HEK293 (cell line): Measurements from ENCODE around the gene EXD3.

Experiments used
- CTCF ChIA-PET: fragments of 350-600 bp; formaldehyde crosslinking; extraction: SDS; loops from one replicate; lab custom pipeline; 2021; ENCODE audit warnings: antibody characterized with exemption; lab: Yijun Ruan, JAX
- POLR2A ChIA-PET: fragments of 300-600 bp; formaldehyde crosslinking; extraction: SDS; loops from one replicate; lab custom pipeline; 2020; ENCODE audit warnings: antibody characterized with exemption, inconsistent platforms; lab: Yijun Ruan, JAX
- H3K27ac ChIP-seq: fragments of 200-500 bp; sonication (Bioruptor generic); 2 replicates; pipeline ENCODE4 v1.5.1; 2014; ENCODE audit warnings: low read depth, low read length, control low read depth, inconsistent platforms; ENCODE audit errors: extremely low read depth
- H3K36me3 ChIP-seq, 2 experiments: fragments of 200-500 bp in 1 of 2; sonication (Bioruptor generic) in 1 of 2; 1 replicate in 1 of 2; 2 replicates in 1 of 2; pipeline ENCODE4 v1.5.1; 2014 to 2017; ENCODE audit warnings: inconsistent platforms in 2 of 2, low read length in 2 of 2; ENCODE audit not compliant: control insufficient read depth in 2 of 2, insufficient read depth in 1 of 2
- H3K4me1 ChIP-seq: fragments of 200-500 bp; sonication (Bioruptor generic); 2 replicates; pipeline ENCODE4 v1.5.1; 2014; ENCODE audit warnings: mild to moderate bottlenecking, low read length, inconsistent platforms; ENCODE audit not compliant: control insufficient read depth, insufficient read depth
- H3K4me3 ChIP-seq: 2 replicates; pipeline ENCODE4 v1.5.1; 2011; ENCODE audit warnings: low read depth, mild to moderate bottlenecking, control low read depth, low read length, moderate library complexity
- H3K9me3 ChIP-seq: fragments of 200-500 bp; sonication (Bioruptor generic); 2 replicates; pipeline ENCODE4 v1.5.1; 2014; ENCODE audit warnings: low read depth, low read length, inconsistent platforms; ENCODE audit not compliant: control insufficient read depth, insufficient read depth
- OVOL3 ChIP-seq: fragments of 450-650 bp; formaldehyde crosslinking; IDR thresholded peaks from 2 replicates; pipeline ENCODE4 v1.5.1; 2016; ENCODE audit warnings: missing biosample characterization, missing genetic modification characterization
- SP2 ChIP-seq: fragments of 450-650 bp; formaldehyde crosslinking; IDR thresholded peaks from 2 replicates; pipeline ENCODE4 v1.5.1; 2016; ENCODE audit warnings: missing biosample characterization, missing genetic modification characterization
- TCF7L2 ChIP-seq: IDR thresholded peaks from 2 replicates; pipeline ENCODE4 v1.6.1; 2011; ENCODE audit warnings: low read depth, mild to moderate bottlenecking, inconsistent platforms, low read length, moderate library complexity, borderline replicate concordance
- TRIM28 ChIP-seq: IDR thresholded peaks from 2 replicates; pipeline ENCODE4 v1.6.1; 2011; ENCODE audit warnings: low read length, control low read depth, borderline replicate concordance
- ZBTB20 ChIP-seq: fragments of 450-650 bp; formaldehyde crosslinking; IDR thresholded peaks from 2 replicates; pipeline ENCODE4 v1.5.1; 2016; ENCODE audit warnings: missing biosample characterization, missing genetic modification characterization
- ZBTB7A ChIP-seq: fragments of 450-650 bp; formaldehyde crosslinking; IDR thresholded peaks from 2 replicates; pipeline ENCODE4 v1.5.1; 2016; ENCODE audit warnings: low read depth, missing biosample characterization, missing genetic modification characterization
- ZEB2 ChIP-seq: fragments of 450-650 bp; formaldehyde crosslinking; IDR thresholded peaks from 2 replicates; pipeline ENCODE4 v1.5.1; 2016; ENCODE audit warnings: missing biosample characterization, missing genetic modification characterization
- ZNF133 ChIP-seq: fragments of 450-650 bp; formaldehyde crosslinking; IDR thresholded peaks from 2 replicates; pipeline ENCODE4 v1.5.1; 2016; ENCODE audit warnings: missing biosample characterization, missing genetic modification characterization
- ZNF140 ChIP-seq: fragments of 450-650 bp; formaldehyde crosslinking; IDR thresholded peaks from 2 replicates; pipeline ENCODE4 v1.5.1; 2016; ENCODE audit warnings: missing biosample characterization, missing genetic modification characterization
- ZNF184 ChIP-seq: fragments of 450-650 bp; IDR thresholded peaks from 2 replicates; pipeline ENCODE4 v1.5.1; 2018; ENCODE audit warnings: missing biosample characterization, mild to moderate bottlenecking, missing genetic modification characterization
- ZNF214 ChIP-seq: fragments of 450-650 bp; formaldehyde crosslinking; IDR thresholded peaks from 2 replicates; pipeline ENCODE4 v1.5.1; 2017; ENCODE audit warnings: missing biosample characterization, mild to moderate bottlenecking, missing genetic modification characterization, borderline replicate concordance
- ZNF266 ChIP-seq: fragments of 450-650 bp; formaldehyde crosslinking; IDR thresholded peaks from 2 replicates; pipeline ENCODE4 v1.5.1; 2016; ENCODE audit warnings: missing biosample characterization, missing genetic modification characterization, low read depth
- ZNF404 ChIP-seq: fragments of 450-650 bp; formaldehyde crosslinking; IDR thresholded peaks from 2 replicates; pipeline ENCODE4 v1.5.1; 2017; ENCODE audit warnings: missing biosample characterization, missing genetic modification characterization
- ZNF529 ChIP-seq: fragments of 450-650 bp; formaldehyde crosslinking; IDR thresholded peaks from 2 replicates; pipeline ENCODE4 v1.5.1; 2017; ENCODE audit warnings: missing genetic modification characterization, missing biosample characterization; ENCODE audit not compliant: insufficient replicate concordance
- ZNF600 ChIP-seq: fragments of 450-650 bp; formaldehyde crosslinking; IDR thresholded peaks from 2 replicates; pipeline ENCODE4 v1.5.1; 2016; ENCODE audit warnings: missing biosample characterization, missing genetic modification characterization
- ZNF660 ChIP-seq: fragments of 450-650 bp; IDR thresholded peaks from 2 replicates; pipeline ENCODE4 v1.5.1; 2018; ENCODE audit warnings: missing biosample characterization, mild to moderate bottlenecking, missing genetic modification characterization
- ZNF670 ChIP-seq: fragments of 450-650 bp; formaldehyde crosslinking; IDR thresholded peaks from 2 replicates; pipeline ENCODE4 v1.5.1; 2016; ENCODE audit warnings: missing biosample characterization, missing genetic modification characterization, low read depth
- ZNF707 ChIP-seq: fragments of 450-650 bp; formaldehyde crosslinking; IDR thresholded peaks from 2 replicates; pipeline ENCODE4 v1.5.1; 2016; ENCODE audit warnings: missing biosample characterization, missing genetic modification characterization
- TF ChIP-seq, protein P1 (sequence below): fragments of 450-650 bp; formaldehyde crosslinking; IDR thresholded peaks from 2 replicates; pipeline ENCODE4 v1.5.1; 2016; ENCODE audit warnings: missing biosample characterization, missing genetic modification characterization
- TF ChIP-seq, protein P2 (sequence below): IDR thresholded peaks from 2 replicates; pipeline ENCODE4 v1.6.1; 2011; ENCODE audit warnings: mild to moderate bottlenecking, low read depth, low read length, borderline replicate concordance
- TF ChIP-seq, protein P3 (sequence below): fragments of 450-650 bp; formaldehyde crosslinking; IDR thresholded peaks from 2 replicates; pipeline ENCODE4 v1.5.1; 2017; ENCODE audit warnings: missing biosample characterization, missing genetic modification characterization
- TF ChIP-seq, protein P4 (sequence below): fragments of 450-650 bp; formaldehyde crosslinking; IDR thresholded peaks from 2 replicates; pipeline ENCODE4 v1.5.1; 2016; ENCODE audit warnings: missing biosample characterization, missing genetic modification characterization
- TF ChIP-seq, protein P5 (sequence below): fragments of 450-650 bp; formaldehyde crosslinking; IDR thresholded peaks from 2 replicates; pipeline ENCODE4 v1.5.1; 2016; ENCODE audit warnings: missing biosample characterization, missing genetic modification characterization
- TF ChIP-seq, protein P6 (sequence below): fragments of 450-650 bp; formaldehyde crosslinking; optimal IDR thresholded peaks from 2 replicates; pipeline ENCODE3; 2016; ENCODE audit warnings: missing biosample characterization, mild to moderate bottlenecking, missing genetic modification characterization
- TF ChIP-seq, protein P7 (sequence below): fragments of 450-650 bp; formaldehyde crosslinking; IDR thresholded peaks from 2 replicates; pipeline ENCODE4 v1.5.1; 2016; ENCODE audit warnings: missing biosample characterization, missing genetic modification characterization

EXD3 gene

DNA sequence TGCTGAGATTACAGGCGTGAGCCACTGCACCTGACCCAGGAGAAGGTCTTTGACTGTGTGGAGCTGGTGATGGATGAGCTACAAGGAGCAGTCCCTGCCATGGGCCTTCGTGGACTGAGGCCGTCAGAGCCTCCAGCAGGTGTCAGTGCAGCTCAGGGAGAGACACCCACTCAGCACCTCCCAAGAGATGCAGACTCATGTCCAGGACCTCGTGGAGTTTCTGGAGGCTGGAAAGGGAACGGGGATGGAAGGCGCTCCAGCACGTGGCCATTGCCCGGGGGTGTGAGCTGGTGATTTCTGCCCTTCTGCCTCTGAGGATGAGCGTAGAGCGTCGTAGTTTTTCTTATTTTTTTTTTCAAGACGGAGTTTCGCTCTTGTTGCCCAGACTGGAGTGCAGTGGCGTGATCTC, 136.0 kb downstream of the EXD3 start (continued):
- TF ChIP-seq, protein P1, sequence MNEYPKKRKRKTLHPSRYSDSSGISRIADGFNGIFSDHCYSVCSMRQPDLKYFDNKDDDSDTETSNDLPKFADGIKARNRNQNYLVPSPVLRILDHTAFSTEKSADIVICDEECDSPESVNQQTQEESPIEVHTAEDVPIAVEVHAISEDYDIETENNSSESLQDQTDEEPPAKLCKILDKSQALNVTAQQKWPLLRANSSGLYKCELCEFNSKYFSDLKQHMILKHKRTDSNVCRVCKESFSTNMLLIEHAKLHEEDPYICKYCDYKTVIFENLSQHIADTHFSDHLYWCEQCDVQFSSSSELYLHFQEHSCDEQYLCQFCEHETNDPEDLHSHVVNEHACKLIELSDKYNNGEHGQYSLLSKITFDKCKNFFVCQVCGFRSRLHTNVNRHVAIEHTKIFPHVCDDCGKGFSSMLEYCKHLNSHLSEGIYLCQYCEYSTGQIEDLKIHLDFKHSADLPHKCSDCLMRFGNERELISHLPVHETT (tag by site-specific recombination) = no peak
- no peak for TF ChIP-seq ZNF140 (tag by site-specific recombination)
- no peak for TF ChIP-seq ZNF404 (tag by site-specific recombination)
- TF ChIP-seq, protein P2, sequence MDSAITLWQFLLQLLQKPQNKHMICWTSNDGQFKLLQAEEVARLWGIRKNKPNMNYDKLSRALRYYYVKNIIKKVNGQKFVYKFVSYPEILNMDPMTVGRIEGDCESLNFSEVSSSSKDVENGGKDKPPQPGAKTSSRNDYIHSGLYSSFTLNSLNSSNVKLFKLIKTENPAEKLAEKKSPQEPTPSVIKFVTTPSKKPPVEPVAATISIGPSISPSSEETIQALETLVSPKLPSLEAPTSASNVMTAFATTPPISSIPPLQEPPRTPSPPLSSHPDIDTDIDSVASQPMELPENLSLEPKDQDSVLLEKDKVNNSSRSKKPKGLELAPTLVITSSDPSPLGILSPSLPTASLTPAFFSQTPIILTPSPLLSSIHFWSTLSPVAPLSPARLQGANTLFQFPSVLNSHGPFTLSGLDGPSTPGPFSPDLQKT = no peak
- TF ChIP-seq SP2 = no peak
- TF ChIP-seq ZNF529 (tag by site-specific recombination) = no peak
- TF ChIP-seq ZNF707 = no peak
- no peak for TF ChIP-seq OVOL3 (tag by site-specific recombination)
- no peak for TF ChIP-seq ZNF660 (tag by site-specific recombination)
- TF ChIP-seq, protein P3, sequence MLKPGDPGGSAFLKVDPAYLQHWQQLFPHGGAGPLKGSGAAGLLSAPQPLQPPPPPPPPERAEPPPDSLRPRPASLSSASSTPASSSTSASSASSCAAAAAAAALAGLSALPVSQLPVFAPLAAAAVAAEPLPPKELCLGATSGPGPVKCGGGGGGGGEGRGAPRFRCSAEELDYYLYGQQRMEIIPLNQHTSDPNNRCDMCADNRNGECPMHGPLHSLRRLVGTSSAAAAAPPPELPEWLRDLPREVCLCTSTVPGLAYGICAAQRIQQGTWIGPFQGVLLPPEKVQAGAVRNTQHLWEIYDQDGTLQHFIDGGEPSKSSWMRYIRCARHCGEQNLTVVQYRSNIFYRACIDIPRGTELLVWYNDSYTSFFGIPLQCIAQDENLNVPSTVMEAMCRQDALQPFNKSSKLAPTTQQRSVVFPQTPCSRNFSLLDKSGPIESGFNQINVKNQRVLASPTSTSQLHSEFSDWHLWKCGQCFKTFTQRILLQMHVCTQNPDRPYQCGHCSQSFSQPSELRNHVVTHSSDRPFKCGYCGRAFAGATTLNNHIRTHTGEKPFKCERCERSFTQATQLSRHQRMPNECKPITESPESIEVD (tag by site-specific recombination) = no peak
- TF ChIP-seq ZNF133 (tag by site-specific recombination) = no peak
- no peak for TF ChIP-seq ZNF184 (tag by site-specific recombination)
- no peak for TF ChIP-seq TCF7L2
- TF ChIP-seq TRIM28 = no peak
- no peak for TF ChIP-seq ZNF670
- no peak for TF ChIP-seq ZNF214 (tag by site-specific recombination)
- TF ChIP-seq ZNF266 (tag by site-specific recombination) = no peak
- 0 out of 2 replicates have a peak, but pooled peaks have one; percentile 42 for TF ChIP-seq ZEB2
- TF ChIP-seq, protein P4, sequence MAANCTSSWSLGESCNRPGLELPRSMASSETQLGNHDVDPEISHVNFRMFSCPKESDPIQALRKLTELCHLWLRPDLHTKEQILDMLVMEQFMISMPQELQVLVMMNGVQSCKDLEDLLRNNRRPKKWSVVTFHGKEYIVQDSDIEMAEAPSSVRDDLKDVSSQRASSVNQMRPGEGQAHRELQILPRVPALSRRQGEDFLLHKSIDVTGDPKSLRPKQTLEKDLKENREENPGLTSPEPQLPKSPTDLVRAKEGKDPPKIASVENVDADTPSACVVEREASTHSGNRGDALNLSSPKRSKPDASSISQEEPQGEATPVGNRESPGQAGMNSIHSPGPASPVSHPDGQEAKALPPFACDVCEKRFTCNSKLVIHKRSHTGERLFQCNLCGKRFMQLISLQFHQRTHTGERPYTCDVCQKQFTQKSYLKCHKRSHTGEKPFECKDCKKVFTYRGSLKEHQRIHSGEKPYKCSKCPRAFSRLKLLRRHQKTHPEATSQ (tag by site-specific recombination) = no peak
- no peak for TF ChIP-seq ZBTB7A (tag by site-specific recombination)

DNA sequence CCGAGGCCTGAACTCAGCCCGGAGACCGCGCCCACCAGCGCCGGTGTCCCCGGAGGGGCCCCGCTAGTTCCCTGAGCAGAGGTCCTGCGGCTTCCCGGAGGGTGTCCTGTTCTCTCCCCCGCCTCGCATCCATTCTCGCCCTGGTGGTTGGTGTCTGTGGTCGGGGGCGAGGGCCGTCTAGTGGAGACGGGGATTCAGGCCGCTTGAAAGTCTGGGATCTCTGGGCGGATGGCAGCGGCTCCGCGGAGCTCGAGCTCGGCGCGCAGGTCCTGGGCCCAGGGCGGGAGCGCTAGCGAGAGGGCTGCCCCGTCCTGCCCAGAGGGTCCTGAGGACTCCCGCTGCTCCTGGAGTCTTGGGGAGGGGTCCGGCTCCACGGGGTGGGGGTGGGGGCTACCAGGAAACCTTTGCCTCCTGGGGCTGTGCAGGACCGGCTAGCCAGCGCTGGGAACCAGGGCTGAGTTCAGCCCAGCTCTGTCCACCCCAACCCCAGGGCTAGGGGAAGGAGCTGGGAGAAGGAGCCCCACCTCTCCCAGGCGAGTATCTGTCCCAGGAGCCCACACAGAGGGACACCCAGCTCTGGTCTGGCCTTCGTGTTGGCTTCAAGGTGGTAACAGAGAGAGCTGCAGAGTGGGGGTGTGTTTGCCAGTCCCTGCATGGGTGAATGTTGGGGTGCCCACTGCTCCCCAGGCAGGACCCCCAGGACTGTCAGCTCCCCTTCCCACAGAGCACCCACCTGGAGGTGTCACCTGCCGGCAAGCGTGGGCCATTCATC, 141.4 kb downstream of the EXD3 start:
- TF ChIP-seq, protein P5, sequence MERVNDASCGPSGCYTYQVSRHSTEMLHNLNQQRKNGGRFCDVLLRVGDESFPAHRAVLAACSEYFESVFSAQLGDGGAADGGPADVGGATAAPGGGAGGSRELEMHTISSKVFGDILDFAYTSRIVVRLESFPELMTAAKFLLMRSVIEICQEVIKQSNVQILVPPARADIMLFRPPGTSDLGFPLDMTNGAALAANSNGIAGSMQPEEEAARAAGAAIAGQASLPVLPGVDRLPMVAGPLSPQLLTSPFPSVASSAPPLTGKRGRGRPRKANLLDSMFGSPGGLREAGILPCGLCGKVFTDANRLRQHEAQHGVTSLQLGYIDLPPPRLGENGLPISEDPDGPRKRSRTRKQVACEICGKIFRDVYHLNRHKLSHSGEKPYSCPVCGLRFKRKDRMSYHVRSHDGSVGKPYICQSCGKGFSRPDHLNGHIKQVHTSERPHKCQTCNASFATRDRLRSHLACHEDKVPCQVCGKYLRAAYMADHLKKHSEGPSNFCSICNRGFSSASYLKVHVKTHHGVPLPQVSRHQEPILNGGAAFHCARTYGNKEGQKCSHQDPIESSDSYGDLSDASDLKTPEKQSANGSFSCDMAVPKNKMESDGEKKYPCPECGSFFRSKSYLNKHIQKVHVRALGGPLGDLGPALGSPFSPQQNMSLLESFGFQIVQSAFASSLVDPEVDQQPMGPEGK (tag by site-specific recombination) = no peak
- TF ChIP-seq ZNF140 (tag by site-specific recombination) (no peak), ZNF600 (tag by site-specific recombination) (peak; percentile 66), ZBTB20 (tag by site-specific recombination) (no peak)
- TF ChIP-seq, protein P6, sequence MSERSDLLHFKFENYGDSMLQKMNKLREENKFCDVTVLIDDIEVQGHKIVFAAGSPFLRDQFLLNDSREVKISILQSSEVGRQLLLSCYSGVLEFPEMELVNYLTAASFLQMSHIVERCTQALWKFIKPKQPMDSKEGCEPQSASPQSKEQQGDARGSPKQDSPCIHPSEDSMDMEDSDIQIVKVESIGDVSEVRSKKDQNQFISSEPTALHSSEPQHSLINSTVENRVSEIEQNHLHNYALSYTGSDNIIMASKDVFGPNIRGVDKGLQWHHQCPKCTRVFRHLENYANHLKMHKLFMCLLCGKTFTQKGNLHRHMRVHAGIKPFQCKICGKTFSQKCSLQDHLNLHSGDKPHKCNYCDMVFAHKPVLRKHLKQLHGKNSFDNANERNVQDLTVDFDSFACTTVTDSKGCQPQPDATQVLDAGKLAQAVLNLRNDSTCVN (tag by site-specific recombination) = no peak
- TF ChIP-seq, protein P7, sequence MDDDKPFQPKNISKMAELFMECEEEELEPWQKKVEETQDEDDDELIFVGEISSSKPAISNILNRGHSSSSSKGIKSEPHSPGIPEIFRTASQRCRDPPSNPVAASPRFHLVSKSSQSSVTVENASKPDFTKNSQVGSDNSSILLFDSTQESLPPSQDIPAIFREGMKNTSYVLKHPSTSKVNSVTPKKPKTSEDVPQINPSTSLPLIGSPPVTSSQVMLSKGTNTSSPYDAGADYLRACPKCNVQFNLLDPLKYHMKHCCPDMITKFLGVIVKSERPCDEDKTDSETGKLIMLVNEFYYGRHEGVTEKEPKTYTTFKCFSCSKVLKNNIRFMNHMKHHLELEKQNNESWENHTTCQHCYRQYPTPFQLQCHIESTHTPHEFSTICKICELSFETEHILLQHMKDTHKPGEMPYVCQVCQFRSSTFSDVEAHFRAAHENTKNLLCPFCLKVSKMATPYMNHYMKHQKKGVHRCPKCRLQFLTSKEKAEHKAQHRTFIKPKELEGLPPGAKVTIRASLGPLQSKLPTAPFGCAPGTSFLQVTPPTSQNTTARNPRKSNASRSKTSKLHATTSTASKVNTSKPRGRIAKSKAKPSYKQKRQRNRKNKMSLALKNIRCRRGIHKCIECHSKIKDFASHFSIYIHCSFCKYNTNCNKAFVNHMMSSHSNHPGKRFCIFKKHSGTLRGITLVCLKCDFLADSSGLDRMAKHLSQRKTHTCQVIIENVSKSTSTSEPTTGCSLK (tag by site-specific recombination) = no peak
- no peak overlapping the region for H3K27ac ChIP-seq
- POLR2A ChIA-PET = no interaction called here
- CTCF ChIA-PET = no interaction called here
- H3K9me3 ChIP-seq = no peaks in the 10 kb centered on the region
- H3K4me3 ChIP-seq = no peak overlapping the region
- H3K36me3 ChIP-seq = peaks cover 0 to 7% of the 10 kb centered on the region in 2 experiments; a peak in 1 of 3 replicates
- 0 out of 2 replicates have a peak, but pooled peaks cover 3% of the 10 kb centered on the region for H3K4me1 ChIP-seq
